ENCODE measurements around the gene FILIP1L.

FILIP1L gene

GRCh38 chr3:99966662-99967416 lies 147.5 kb downstream of the FILIP1L start:
- ATAC-seq = no peak; the same call in 2 of the 3 replicates
- no peak for TF ChIP-seq ZNF8 (CRISPR knock-in tag; IDR thresholded peaks at IDR 0.05)
- no peak for TF ChIP-seq CSRNP3 (CRISPR knock-in tag; IDR thresholded peaks at IDR 0.05)
- no peak for TF ChIP-seq ZFP3 (CRISPR knock-in tag; IDR thresholded peaks at IDR 0.05)
- TF ChIP-seq PPARA (CRISPR knock-in tag; IDR thresholded peaks at IDR 0.05; ENCODE audit: borderline replicate concordance) = no peak
- TF ChIP-seq CSDC2 (CRISPR knock-in tag; IDR thresholded peaks at IDR 0.05) = no peak
- no peak for TF ChIP-seq RARB (CRISPR knock-in tag; IDR thresholded peaks at IDR 0.05)
- TF ChIP-seq CREB5 (CRISPR knock-in tag; IDR thresholded peaks at IDR 0.05; ENCODE audit: low read depth) = no peak
- no peak for TF ChIP-seq ZNF565 (CRISPR knock-in tag; conservative IDR thresholded peaks at IDR 0.05; ENCODE audit: low read depth)
- no peak for TF ChIP-seq ZFP30 (CRISPR knock-in tag; IDR thresholded peaks at IDR 0.05)

GRCh38 chr3:99965681-99966408 lies 148.5 kb downstream of the FILIP1L start:
- TF ChIP-seq ESRRG (CRISPR knock-in tag; IDR thresholded peaks at IDR 0.05) (no peak), TOX (CRISPR knock-in tag; IDR thresholded peaks at IDR 0.05; ENCODE audit: borderline replicate concordance) (no peak), POU6F1 (CRISPR knock-in tag; IDR thresholded peaks at IDR 0.05; ENCODE audit: borderline replicate concordance, low read depth) (no peak), ARNTL (CRISPR knock-in tag; IDR thresholded peaks at IDR 0.05; ENCODE audit: borderline replicate concordance, low read depth) (no peak), ZNF8 (CRISPR knock-in tag; IDR thresholded peaks at IDR 0.05) (no peak), TCF4 (CRISPR knock-in tag; IDR thresholded peaks at IDR 0.05; ENCODE audit: borderline replicate concordance) (no peak), CSDC2 (CRISPR knock-in tag; IDR thresholded peaks at IDR 0.05) (no peak), ZNF565 (CRISPR knock-in tag; conservative IDR thresholded peaks at IDR 0.05; ENCODE audit: low read depth) (no peak), CSRNP3 (CRISPR knock-in tag; IDR thresholded peaks at IDR 0.05) (no peak), OSR1 (CRISPR knock-in tag; IDR thresholded peaks at IDR 0.05) (no peak), PPARA (CRISPR knock-in tag; IDR thresholded peaks at IDR 0.05; ENCODE audit: borderline replicate concordance) (no peak), ZFP30 (CRISPR knock-in tag; IDR thresholded peaks at IDR 0.05) (no peak), CREB5 (CRISPR knock-in tag; IDR thresholded peaks at IDR 0.05; ENCODE audit: low read depth) (no peak), ZC3H10 (CRISPR knock-in tag; IDR thresholded peaks at IDR 0.05) (no peak)
- no peak for ATAC-seq

- TF ChIP-seq SNAI2 (CRISPR knock-in tag; IDR thresholded peaks at IDR 0.05) = no peak
- no peak for TF ChIP-seq ZC3H10 (CRISPR knock-in tag; IDR thresholded peaks at IDR 0.05)
- ATAC-seq = no peak
These were observed 149.2 kb downstream of the FILIP1L start for GRCh38 chr3:99965077-99965476.

- peak; percentile 54; the same call in 2 of the 3 replicates for ATAC-seq
These were observed 151.6 kb downstream of the FILIP1L start for GRCh38 chr3:99962703-99963102.

More at GRCh38 chr3:99962703-99963102, 151.6 kb downstream of the FILIP1L start:
- TF ChIP-seq ZFP30 (CRISPR knock-in tag; IDR thresholded peaks at IDR 0.05) = no peak
- no peak for TF ChIP-seq TOX (CRISPR knock-in tag; IDR thresholded peaks at IDR 0.05; ENCODE audit: borderline replicate concordance)
- TF ChIP-seq ZC3H10 (CRISPR knock-in tag; IDR thresholded peaks at IDR 0.05) = no peak
- TF ChIP-seq CSRNP3 (CRISPR knock-in tag; IDR thresholded peaks at IDR 0.05) = no peak
- TF ChIP-seq SNAI2 (CRISPR knock-in tag; IDR thresholded peaks at IDR 0.05) = no peak
- no peak for TF ChIP-seq GLIS3 (CRISPR knock-in tag; IDR thresholded peaks at IDR 0.05)
- TF ChIP-seq TSHZ2 (CRISPR knock-in tag; IDR thresholded peaks at IDR 0.05) = no peak
